ENCODE results near the gene MCF2L2.

- TF ChIP-seq POLR2AphosphoS5 (IDR thresholded peaks at IDR 0.05; ENCODE audit: low read depth, low read length) (no peak), POLR2A (IDR thresholded peaks at IDR 0.05; ENCODE audit: low read depth, low read length) (no peak), TAF1 (IDR thresholded peaks at IDR 0.05; ENCODE audit: borderline replicate concordance, low read depth, low read length) (no peak)
Observed at GRCh38 chr3:183295211-183295610, 133.2 kb downstream of the MCF2L2 start.
